IPS DF 6.9 (cell line): ENCODE measurements around the gene SIGLEC7.

ENCODE experiments used
- DNase-seq: peaks from one replicate; pipeline ENCODE4 v3.0.0-alpha.2; 2013; ENCODE audit warnings: low read depth, low spot score
- H3K27ac ChIP-seq: one replicate; pipeline ENCODE4 v1.5.1; 2013; ENCODE audit warnings: low read length, control low read depth
- H3K27me3 ChIP-seq: 2 replicates; pipeline ENCODE4 v1.6.1; 2013; ENCODE audit warnings: mild to moderate bottlenecking, low read length; ENCODE audit not compliant: control insufficient read depth, insufficient read depth
- H3K36me3 ChIP-seq: 2 replicates; pipeline ENCODE4 v1.6.1; 2013; ENCODE audit warnings: low read length; ENCODE audit not compliant: control insufficient read depth, insufficient read depth
- H3K4me1 ChIP-seq: 2 replicates; pipeline ENCODE4 v1.6.1; 2013; ENCODE audit warnings: low read length; ENCODE audit not compliant: control insufficient read depth, insufficient read depth
- H3K4me3 ChIP-seq: 2 replicates; pipeline ENCODE4 v1.5.1; 2013; ENCODE audit warnings: mild to moderate bottlenecking, low read length
- H3K9me3 ChIP-seq: 2 replicates; pipeline ENCODE4 v1.6.1; 2013; ENCODE audit warnings: low read length, inconsistent platforms; ENCODE audit not compliant: control insufficient read depth, insufficient read depth
- WGBS: extraction: QIAGEN DNeasy Blood & Tissue Kit; methylation state at CpG from one replicate; pipeline ENCODE4 v1.1.7; 2013; ENCODE audit warnings: mixed read lengths, missing lambda C conversion rate; ENCODE audit not compliant: insufficient read length, insufficient coverage; 5-methylcytosine and 5-hydroxymethylcytosine counted together

SIGLEC7 gene

DNA sequence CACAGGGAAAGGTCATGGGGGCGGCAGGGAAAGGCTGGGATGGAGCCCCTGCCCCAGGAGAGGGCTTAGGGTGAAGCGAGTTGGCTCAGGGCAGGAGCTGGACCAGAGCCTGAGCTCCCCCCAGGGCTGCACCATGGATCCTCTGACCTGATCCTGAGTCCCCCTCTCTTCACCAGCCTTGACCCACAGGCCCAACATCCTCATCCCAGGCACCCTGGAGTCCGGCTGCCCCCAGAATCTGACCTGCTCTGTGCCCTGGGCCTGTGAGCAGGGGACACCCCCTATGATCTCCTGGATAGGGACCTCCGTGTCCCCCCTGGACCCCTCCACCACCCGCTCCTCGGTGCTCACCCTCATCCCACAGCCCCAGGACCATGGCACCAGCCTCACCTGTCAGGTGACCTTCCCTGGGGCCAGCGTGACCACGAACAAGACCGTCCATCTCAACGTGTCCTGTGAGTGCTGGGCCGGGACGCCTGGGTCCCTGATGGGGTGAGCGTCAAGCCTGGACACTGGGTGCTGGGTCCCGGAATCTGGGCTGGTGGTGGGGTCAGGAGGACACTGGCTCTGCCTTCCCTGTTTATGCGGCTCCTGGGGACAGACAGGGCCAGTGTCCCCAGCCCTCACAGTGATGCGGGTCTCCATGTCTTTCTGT is 16.6 kb upstream of the SIGLEC7 start:
- H3K27ac ChIP-seq, result no peak overlapping the region
- WGBS, result no CpG with 5 or more reads among the region's 16 CpGs

GRCh38 chr19:51127032-51127431 is 15.1 kb upstream of the SIGLEC7 start:
- H3K4me1 ChIP-seq, result no peaks in the 10 kb centered on the region
- H3K9me3 ChIP-seq, result no peaks in the 10 kb centered on the region
- no CpG with 5 or more reads among the region's 6 CpGs for WGBS
- H3K27me3 ChIP-seq, result no peaks in the 10 kb centered on the region
- no peak overlapping the region for H3K4me3 ChIP-seq
- DNase-seq, result no peak
- no peaks in the 10 kb centered on the region for H3K36me3 ChIP-seq
- H3K27ac ChIP-seq, result no peak overlapping the region

More for the DNA sequence above, 16.6 kb upstream of the SIGLEC7 start:
- DNase-seq, result no peak
- H3K27me3 ChIP-seq, result no peaks in the 10 kb centered on the region
- H3K4me3 ChIP-seq, result no peak overlapping the region
- H3K4me1 ChIP-seq, result no peaks in the 10 kb centered on the region
- no peaks in the 10 kb centered on the region for H3K36me3 ChIP-seq
- no peaks in the 10 kb centered on the region for H3K9me3 ChIP-seq

GRCh38 chr19:51127755-51128154 is 14.3 kb upstream of the SIGLEC7 start:
- DNase-seq, result no peak
- Histone ChIP-seq H3K4me3 (no peak overlapping the region), H3K4me1 (no peaks in the 10 kb centered on the region), H3K27ac (no peak overlapping the region), H3K9me3 (no peaks in the 10 kb centered on the region), H3K36me3 (no peaks in the 10 kb centered on the region), H3K27me3 (no peaks in the 10 kb centered on the region)
- no CpG with 5 or more reads among the region's 4 CpGs for WGBS

GRCh38 chr19:51128227-51128626 is 13.9 kb upstream of the SIGLEC7 start:
- no peak for DNase-seq
- no CpG with 5 or more reads among the region's 7 CpGs for WGBS
- no peaks in the 10 kb centered on the region for H3K36me3 ChIP-seq
- no peak overlapping the region for H3K27ac ChIP-seq
- H3K9me3 ChIP-seq, result no peaks in the 10 kb centered on the region
- no peak overlapping the region for H3K4me3 ChIP-seq
- no peaks in the 10 kb centered on the region for H3K27me3 ChIP-seq
- no peaks in the 10 kb centered on the region for H3K4me1 ChIP-seq

- Histone ChIP-seq H3K27ac (no peak overlapping the region), H3K9me3 (no peaks in the 10 kb centered on the region), H3K4me1 (no peaks in the 10 kb centered on the region), H3K36me3 (no peaks in the 10 kb centered on the region), H3K27me3 (no peaks in the 10 kb centered on the region), H3K4me3 (no peak overlapping the region)
- WGBS, result no CpG with 5 or more reads among the region's 8 CpGs
- no peak for DNase-seq
Measured at GRCh38 chr19:51129716-51130115, 12.4 kb upstream of the SIGLEC7 start.

GRCh38 chr19:51131780-51132680 is 10.1 kb upstream of the SIGLEC7 start:
- H3K9me3 ChIP-seq, result no peaks in the 10 kb centered on the region
- WGBS, result no CpG with 5 or more reads among the region's 24 CpGs
- no peak for DNase-seq
- H3K27me3 ChIP-seq, result no peaks in the 10 kb centered on the region; the same call in 1 of the 2 replicates
- no peak overlapping the region for H3K27ac ChIP-seq
- H3K36me3 ChIP-seq, result no peaks in the 10 kb centered on the region
- no peak overlapping the region for H3K4me3 ChIP-seq
- no peaks in the 10 kb centered on the region for H3K4me1 ChIP-seq

DNA sequence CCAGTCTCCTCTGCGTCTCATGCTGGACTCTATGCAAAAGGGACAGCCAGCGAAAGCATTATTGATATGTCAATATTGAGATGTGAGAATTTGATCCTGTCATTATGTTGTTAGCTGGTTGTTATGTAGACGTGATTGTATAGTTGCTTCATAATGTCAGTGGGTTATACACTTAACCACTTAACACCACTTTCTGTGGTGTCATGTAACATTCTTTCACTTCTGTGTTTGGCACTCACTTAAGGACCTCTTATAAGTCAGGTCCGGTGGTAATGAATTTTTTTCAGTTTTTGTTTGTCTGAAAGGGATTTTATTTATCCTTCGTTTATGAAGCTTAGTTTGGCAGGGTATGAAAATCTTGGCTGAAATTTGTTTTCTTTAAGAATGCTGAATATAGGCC is 7.1 kb upstream of the SIGLEC7 start:
- DNase-seq, result no peak

DNA sequence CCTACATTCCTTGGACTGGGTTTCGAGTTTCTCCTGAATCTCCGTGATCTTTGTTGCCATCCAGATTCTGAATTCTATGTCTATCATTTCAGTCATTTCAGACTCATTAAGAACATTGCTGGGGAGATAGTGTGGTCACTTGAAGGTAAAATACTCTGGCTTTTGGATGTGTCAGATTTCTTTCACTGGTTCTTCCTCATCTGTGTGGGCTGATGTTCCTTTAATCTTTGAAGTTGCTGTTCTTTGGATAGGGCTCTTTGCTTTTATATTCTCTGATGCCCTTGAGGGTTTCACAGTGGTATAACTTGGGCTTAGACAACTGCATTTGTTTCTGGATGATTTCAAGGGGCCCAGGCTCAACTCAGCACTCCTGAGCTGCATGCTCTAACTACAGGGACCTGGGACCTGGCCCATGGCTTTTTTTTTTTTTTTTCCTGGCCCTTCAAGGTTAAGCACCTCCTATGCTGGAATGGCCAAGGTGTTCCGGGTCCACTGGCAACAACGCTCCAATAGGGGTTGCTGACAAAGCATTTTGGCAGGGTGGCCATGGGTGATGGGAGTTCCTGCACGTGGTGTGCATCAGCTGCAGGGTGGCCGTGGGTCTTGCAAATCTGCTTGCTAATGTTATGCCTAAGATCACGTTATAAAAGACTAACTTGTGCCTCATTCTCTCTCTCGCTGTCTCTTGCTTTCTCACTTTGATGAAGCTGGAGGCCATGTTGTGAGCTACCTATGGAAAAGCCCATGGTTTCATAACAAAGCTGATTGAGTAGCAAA is 5.9 kb upstream of the SIGLEC7 start:
- H3K27me3 ChIP-seq, result no peaks in the 10 kb centered on the region; the same call in 1 of the 2 replicates
- H3K27ac ChIP-seq, result no peak overlapping the region
- WGBS, result no CpG with 5 or more reads among the region's 8 CpGs
- H3K4me3 ChIP-seq, result no peak overlapping the region
- H3K36me3 ChIP-seq, result no peaks in the 10 kb centered on the region
- H3K9me3 ChIP-seq, result no peaks in the 10 kb centered on the region
- H3K4me1 ChIP-seq, result peaks cover 2% of the 10 kb centered on the region; the same call in 1 of the 2 replicates
- DNase-seq, result no peak

More for the DNA sequence above, 7.1 kb upstream of the SIGLEC7 start:
- Histone ChIP-seq H3K27me3 (no peaks in the 10 kb centered on the region; the same call in 1 of the 2 replicates), H3K9me3 (no peaks in the 10 kb centered on the region), H3K27ac (no peak overlapping the region), H3K4me1 (no peaks in the 10 kb centered on the region), H3K4me3 (no peak overlapping the region), H3K36me3 (no peaks in the 10 kb centered on the region)
- no CpG with 5 or more reads among the region's 5 CpGs for WGBS

GRCh38 chr19:51136851-51137551 is 5.1 kb upstream of the SIGLEC7 start:
- peaks cover 4% of the 10 kb centered on the region; the same call in 1 of the 2 replicates for H3K4me1 ChIP-seq
- H3K9me3 ChIP-seq, result no peaks in the 10 kb centered on the region
- DNase-seq, result no peak
- no peak overlapping the region for H3K4me3 ChIP-seq
- H3K36me3 ChIP-seq, result no peaks in the 10 kb centered on the region
- no peak overlapping the region for H3K27ac ChIP-seq
- no CpG with 5 or more reads among the region's 12 CpGs for WGBS
- H3K27me3 ChIP-seq, result no peaks in the 10 kb centered on the region; the same call in 1 of the 2 replicates
